HepG2 (cell line): ENCODE data around the gene MGMT. TPM values are rescaled to one million over a fixed set of nuclear protein-coding genes. Genes with fewer than 3 reads are reported as not detected.

Source experiments
- ATAC-seq: fragments of 200-7000 bp; cut with Tn5 transposase; 3 replicates; pipeline ENCODE4 v1.9.1; 2020; ENCODE audit warnings: mild to moderate bottlenecking, moderate library complexity
- BruUV-seq: library from RNA; stranded (reverse); fragments of 400-500 nt; replicated peaks from 2 replicates; lab custom pipeline; 2021; lab: Mats Ljungman, UMichigan
- CTCF ChIA-PET: fragments of 300-600 bp; formaldehyde crosslinking; extraction: SDS; loops from one replicate; lab custom pipeline; 2021; ENCODE audit warnings: low total read pairs, inconsistent platforms, low intra/inter-chr PET ratio; lab: Yijun Ruan, JAX
- POLR2A ChIA-PET: fragments of 350-600 bp; sonication (Branson Sonifier 250); formaldehyde crosslinking; loops from one replicate; lab custom pipeline; 2020; ENCODE audit warnings: antibody characterized with exemption, inconsistent platforms; lab: Yijun Ruan, JAX
- DNase-seq: peaks from one replicate; pipeline ENCODE4 v3.0.0-alpha.2; 2015; ENCODE audit warnings: low spot score
- FAIRE-seq: peaks from 3 replicates; lab custom pipeline; 2011; peaks lifted over from hg19 to GRCh38; lab: Jason Lieb, UNC
- H2AFZ ChIP-seq: one replicate; pipeline ENCODE4 v1.6.1; 2011; ENCODE audit warnings: low read length, inconsistent platforms
- H3K27ac ChIP-seq: fragments of 300-600 bp; 3 replicates; pipeline ENCODE4 v1.8.0; 2011; ENCODE audit warnings: mixed run types, mild to moderate bottlenecking, mixed read lengths, low read length, inconsistent platforms; ENCODE audit not compliant: insufficient read depth; ENCODE audit errors: extremely low read length
- H3K27me3 ChIP-seq, 2 experiments: fragments of 200-600 bp in 1 of 2; 2 replicates in 1 of 2; 3 replicates in 1 of 2; pipeline versions ENCODE4 v1.6.0 to v1.8.0; 2011; ENCODE audit warnings: low read length in 2 of 2, mild to moderate bottlenecking in 2 of 2, moderate library complexity in 2 of 2, inconsistent platforms in 1 of 2; ENCODE audit not compliant: insufficient read depth in 2 of 2, control insufficient read depth in 1 of 2
- H3K36me3 ChIP-seq, 2 experiments: fragments of 200-600 bp in 1 of 2; replicated peaks in 1 of 2; 2 replicates in 1 of 2; 3 replicates in 1 of 2; pipeline versions ENCODE4 v1.5.1 to v1.8.0; 2011; ENCODE audit warnings: low read length in 2 of 2, inconsistent platforms in 1 of 2; ENCODE audit not compliant: insufficient read depth in 2 of 2, control insufficient read depth in 1 of 2
- H3K4me1 ChIP-seq: 2 replicates; pipeline ENCODE4 v1.5.1; 2012; ENCODE audit warnings: low read length, inconsistent platforms; ENCODE audit not compliant: insufficient read depth
- H3K4me2 ChIP-seq: 2 replicates; pipeline ENCODE4 v1.6.0; 2011; ENCODE audit warnings: low read depth, low read length, inconsistent platforms
- H3K4me3 ChIP-seq, 3 experiments: fragments of 200-600 bp in 1 of 3; sonication (generic), shearing (Covaris generic) in 1 of 3; replicated peaks in 1 of 3; 2 replicates each; pipeline ENCODE4 v1.5.1; 2011 to 2016; ENCODE audit warnings: low read length in 3 of 3, inconsistent platforms in 2 of 3, low read depth in 2 of 3, mild to moderate bottlenecking in 2 of 3, control low read depth in 1 of 3, mixed read lengths in 1 of 3; ENCODE audit not compliant: insufficient read depth in 1 of 3
- H3K79me2 ChIP-seq: one replicate; pipeline ENCODE4 v1.6.1; 2011; ENCODE audit warnings: low read length, inconsistent platforms; ENCODE audit not compliant: insufficient read depth
- H3K9ac ChIP-seq: 2 replicates; pipeline ENCODE4 v1.6.0; 2011; ENCODE audit warnings: mild to moderate bottlenecking, low read depth, low read length, inconsistent platforms; ENCODE audit not compliant: insufficient read depth
- H3K9me3 ChIP-seq: 2 replicates; pipeline ENCODE4 v1.5.1; 2012; ENCODE audit warnings: mild to moderate bottlenecking, low read length
- H4K20me1 ChIP-seq: 2 replicates; pipeline ENCODE4 v1.6.0; 2011; ENCODE audit warnings: inconsistent platforms, mild to moderate bottlenecking, low read length, moderate library complexity; ENCODE audit not compliant: insufficient read depth
- AGO2 ChIP-seq: fragments of 200-400 bp; formaldehyde crosslinking; optimal IDR thresholded peaks from 2 replicates; pipeline ENCODE3; 2017; ENCODE audit warnings: mild to moderate bottlenecking, low read depth, low read length, moderate library complexity
- E2F1 ChIP-seq: sonication (generic); formaldehyde crosslinking; IDR thresholded peaks from 2 replicates; pipeline ENCODE4 v1.5.0; 2020; ENCODE audit warnings: missing genetic modification reagents
- HNRNPLL ChIP-seq: fragments of 200-400 bp; formaldehyde crosslinking; IDR thresholded peaks from 2 replicates; pipeline ENCODE4 v1.6.1; 2017; ENCODE audit warnings: mild to moderate bottlenecking, low read depth, low read length; ENCODE audit not compliant: poor library complexity, severe bottlenecking
- ZBTB21 ChIP-seq: sonication (generic); formaldehyde crosslinking; IDR thresholded peaks from 2 replicates; pipeline ENCODE4 v1.4.0; 2020; ENCODE audit warnings: missing genetic modification reagents
- ZNF274 ChIP-seq: sonication (generic); formaldehyde crosslinking; IDR thresholded peaks from 2 replicates; pipeline ENCODE4 v1.5.1; 2020; ENCODE audit warnings: mild to moderate bottlenecking, missing genetic modification reagents
- ZNF646 ChIP-seq: sonication (generic); formaldehyde crosslinking; IDR thresholded peaks from 2 replicates; pipeline ENCODE4 v1.9.0; 2021; ENCODE audit warnings: mild to moderate bottlenecking, missing genetic modification reagents
- WGBS: methylation state at CpG from one replicate; pipeline ENCODE4 v1.1.6; 2017; ENCODE audit warnings: low lambda C conversion rate; 5-methylcytosine and 5-hydroxymethylcytosine counted together
- in situ Hi-C: cut with HindIII; loops from 2 replicates; pipeline ENCODE4 v1.10.0; 2017; ENCODE audit warnings: low pct_unique_long_range_greater_than_20kb; ENCODE audit not compliant: extremely low pct_ligation_motif_present
- intact Hi-C: fragments of 100-400 bp; cut with micrococcal nuclease; formaldehyde crosslinking; loops from one replicate; pipeline ENCODE4 v1.10.0; 2022; ENCODE audit not compliant: unreplicated experiment
- polyA plus RNA-seq, 8 experiments: library from polyadenylated mRNA; depleted of rRNA in 3 of 8; stranded (reverse) in 7 of 8; unstranded in 1 of 8; fragments of >200 nt; fragmentation: Illumina TruSeq in 4 of 8; extraction: Trizol in 4 of 8; gene quantifications; 2 replicates each; pipeline versions ENCODE4 v1.2.1 to v1.2.3, GENCODE V29; 2011 to 2016; ENCODE audit warnings: low read depth in 4 of 8, missing spikeins in 1 of 8, mixed read lengths in 1 of 8; ENCODE audit not compliant: insufficient read depth in 1 of 8
- total RNA-seq, 5 experiments: library from RNA; depleted of rRNA; stranded (reverse); fragments of >200 nt; fragmentation: Illumina TruSeq; extraction: Trizol; gene quantifications; 2 replicates each; pipeline ENCODE4 v1.2.3, GENCODE V29; 2016; ENCODE audit warnings: low read depth in 1 of 5
- TF ChIP-seq, protein P1 (sequence below): sonication (generic); formaldehyde crosslinking; IDR thresholded peaks from 2 replicates; pipeline ENCODE4 v1.4.0; 2020; ENCODE audit warnings: mild to moderate bottlenecking, missing genetic modification reagents

Gene MGMT
- total and polyA plus RNA-seq, 2 of the 13 experiments (the other 11 are each of a cell fraction or from before 2014, with no cell fraction given) = 12.0 to 19.5 TPM

DNA sequence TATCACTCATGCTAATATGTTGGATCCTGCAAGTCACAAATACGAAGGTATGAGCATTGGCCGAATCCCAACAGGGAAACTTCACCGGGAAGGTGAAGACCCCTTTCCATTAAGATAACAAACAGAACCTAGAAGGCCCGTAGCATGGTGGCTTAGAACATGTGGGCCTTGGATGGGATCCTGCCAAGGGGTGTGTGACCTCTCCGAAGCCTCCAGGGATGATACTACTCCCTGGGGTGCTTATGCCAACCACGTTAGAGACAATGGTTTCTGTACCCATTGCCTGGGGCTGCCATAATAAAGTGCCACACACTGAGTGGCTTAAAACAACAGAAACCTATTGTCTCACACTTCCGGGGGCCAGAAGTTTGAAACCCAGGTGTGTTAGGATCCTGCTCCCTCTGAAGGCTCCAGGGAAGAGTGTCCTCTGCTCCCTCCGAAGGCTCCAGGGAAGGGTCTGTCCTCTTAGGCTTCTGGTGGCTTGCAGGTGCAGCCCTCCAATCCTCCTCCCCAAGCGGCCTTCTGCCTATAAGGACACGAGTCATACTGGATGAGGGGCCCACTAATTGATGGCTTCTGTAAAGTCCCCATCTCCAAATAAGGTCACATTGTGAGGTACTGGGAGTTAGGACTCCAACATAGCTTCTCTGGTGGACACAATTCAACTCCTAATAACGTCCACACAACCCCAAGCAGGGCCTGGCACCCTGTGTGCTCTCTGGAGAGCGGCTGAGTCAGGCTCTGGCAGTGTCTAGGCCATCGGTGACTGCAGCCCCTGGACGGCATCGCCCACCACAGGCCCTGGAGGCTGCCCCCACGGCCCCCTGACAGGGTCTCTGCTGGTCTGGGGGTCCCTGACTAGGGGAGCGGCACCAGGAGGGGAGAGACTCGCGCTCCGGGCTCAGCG, 992 bp upstream of the MGMT start:
- ChIA-PET POLR2A (interaction anchor here (0.6 to 2.0 kb wide), 4 partner anchors 12 to 35 kb away, joined by 3 to 12 read pairs (median 4); no protein-coding TSS in a partner anchor), CTCF (no interaction called here)
- Histone ChIP-seq H3K9me3 (no peaks in the 10 kb centered on the region), H3K4me1 (peaks cover 88% of the 10 kb centered on the region), H3K79me2 (peaks cover 7% of the 10 kb centered on the region), H2AFZ (no peak overlapping the region), H4K20me1 (no peaks in the 10 kb centered on the region), H3K9ac (peak overlapping the region; percentile 64), H3K27me3 (no peaks in the 10 kb centered on the region), H3K27ac (peak overlapping the region; percentile 63), H3K4me3 (peak overlapping the region in 2 of 3 experiments; percentile 50 to 66; a peak in 4 of 6 replicates), H3K4me2 (peak overlapping the region; percentile 59), H3K36me3 (no peaks in the 10 kb centered on the region)
- no peak for DNase-seq
- in situ Hi-C loops (no loop called here), intact Hi-C loops (loop anchor here (10.0 kb wide), 1 partner anchor 649 kb away; the partner anchor contains the start of gene C10orf143)
- FAIRE-seq = no peak
- BruUV-seq = TSS peak; percentile 74
- ATAC-seq = no peak
- WGBS = 84% methylated on average over 11 of the region's 21 CpGs
- TF ChIP-seq ZNF646 (CRISPR knock-in tag) = no peak
- TF ChIP-seq HNRNPLL = peak; percentile 21
- 0 out of 2 replicates have a peak, but pooled peaks have one; percentile 31 for TF ChIP-seq E2F1
- TF ChIP-seq ZNF274 (CRISPR knock-in tag) = peak; percentile 45; the same call in 1 of the 2 replicates
- TF ChIP-seq, protein P1, sequence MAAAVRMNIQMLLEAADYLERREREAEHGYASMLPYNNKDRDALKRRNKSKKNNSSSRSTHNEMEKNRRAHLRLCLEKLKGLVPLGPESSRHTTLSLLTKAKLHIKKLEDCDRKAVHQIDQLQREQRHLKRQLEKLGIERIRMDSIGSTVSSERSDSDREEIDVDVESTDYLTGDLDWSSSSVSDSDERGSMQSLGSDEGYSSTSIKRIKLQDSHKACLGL = peak; percentile 65
- no peak for TF ChIP-seq ZBTB21 (CRISPR knock-in tag)
- TF ChIP-seq AGO2 = peak; percentile 77
